ENCODE results near the gene SRRM5. TPM values are rescaled to one million over a fixed set of nuclear protein-coding genes. Genes with fewer than 3 reads are reported as not detected.
"Not testable (repeated sequence)": the region's sequence is repeated elsewhere in the genome, so short reads cannot be mapped to it uniquely, and the experiment has no call there.

SRRM5 gene
- polyA plus RNA-seq, 1 of the 3 experiments (the other 2 are of a cell fraction) = 0.15 TPM

- DNase-seq = no peak
- CTCF ChIA-PET = interaction anchor here (0.7 to 1.9 kb wide), 5 partner anchors 16 to 175 kb away, joined by 3 to 5 read pairs (median 3); no protein-coding TSS in a partner anchor
- H3K4me3 ChIP-seq (ENCODE audit: low read depth in 2 of 2, low read length in 1 of 2) = no peak overlapping the region
- no peak overlapping the region for H3K9ac ChIP-seq
- H2AFZ ChIP-seq (ENCODE audit: low read depth) = no peak overlapping the region
- H3K79me2 ChIP-seq (ENCODE audit: insufficient read depth) = peaks cover 55% of the 10 kb centered on the region
- POLR2A ChIA-PET = no interaction called here
- TF ChIP-seq FOSL2 (IDR thresholded peaks at IDR 0.05; ENCODE audit: borderline replicate concordance, low read depth) (no peak), PBX3 (IDR thresholded peaks at IDR 0.05) (no peak), ZBTB33 (IDR thresholded peaks at IDR 0.05; ENCODE audit: borderline replicate concordance, low read depth) (no peak), TAF1 (IDR thresholded peaks at IDR 0.05; ENCODE audit: borderline replicate concordance, low read depth, low read length) (no peak), CTCF (IDR thresholded peaks at IDR 0.05) (no peak), CHD2 (IDR thresholded peaks at IDR 0.05; ENCODE audit: low read length, partially characterized antibody) (no peak), REST (IDR thresholded peaks at IDR 0.05; ENCODE audit: low read depth, low read length) (no peak)
- H3K27me3 ChIP-seq (ENCODE audit: insufficient read depth) = no peaks in the 10 kb centered on the region
- no peaks in the 10 kb centered on the region for H3K9me2 ChIP-seq
- peaks cover 0 to 15% of the 10 kb centered on the region in 2 experiments; a peak in 1 of 4 replicates for H3K4me1 ChIP-seq (ENCODE audit: control insufficient read depth in 1 of 2, insufficient read depth in 2 of 2, low read depth in 1 of 2, low read length in 1 of 2)
- no peaks in the 10 kb centered on the region for H3K9me3 ChIP-seq
- H3K4me2 ChIP-seq = no peak overlapping the region
- H3K27ac ChIP-seq (ENCODE audit: low read depth in 2 of 2, low read length in 1 of 2) = no peak overlapping the region
- H4K20me1 ChIP-seq (ENCODE audit: insufficient read depth) = no peaks in the 10 kb centered on the region
- peaks cover 30% of the 10 kb centered on the region for H3F3A ChIP-seq (replicated peaks; ENCODE audit: insufficient read depth)
- H3K36me3 ChIP-seq (replicated peaks in 1 of 2; ENCODE audit: control insufficient read depth in 1 of 2, insufficient read depth in 2 of 2, low read length in 1 of 2) = peaks cover 11 to 29% of the 10 kb centered on the region in 2 experiments
- 97% methylated on average over 4 of the region's 4 CpGs for WGBS (ENCODE audit: low lambda C conversion rate)
These were observed 12.1 kb upstream of the SRRM5 start for GRCh38 chr19:43599635-43600295.

- H3K4me1 ChIP-seq (ENCODE audit: control insufficient read depth in 1 of 2, insufficient read depth in 2 of 2, low read depth in 1 of 2, low read length in 1 of 2) = peaks cover 0 to 13% of the 10 kb centered on the region in 2 experiments; a peak in 1 of 4 replicates
- CTCF ChIA-PET = interaction anchor here (0.9 to 1.9 kb wide), 4 partner anchors 15 to 145 kb away, joined by 3 to 5 read pairs (median 4); no protein-coding TSS in a partner anchor
- H3K4me2 ChIP-seq; H3K9me2 ChIP-seq; POLR2A ChIA-PET; DNase-seq; H3K4me3 ChIP-seq (ENCODE audit: low read depth in 2 of 2, low read length in 1 of 2); H3K27me3 ChIP-seq (ENCODE audit: insufficient read depth); H3K9ac ChIP-seq; H4K20me1 ChIP-seq (ENCODE audit: insufficient read depth); H2AFZ ChIP-seq (ENCODE audit: low read depth); H3K27ac ChIP-seq (ENCODE audit: low read depth in 2 of 2, low read length in 1 of 2); H3K9me3 ChIP-seq: not testable (repeated sequence)
- H3F3A ChIP-seq (replicated peaks; ENCODE audit: insufficient read depth) = peaks cover 29% of the 10 kb centered on the region
- H3K79me2 ChIP-seq (ENCODE audit: insufficient read depth) = peaks cover 49% of the 10 kb centered on the region
- 86% methylated on average over 5 of the region's 5 CpGs for WGBS (ENCODE audit: low lambda C conversion rate)
- peaks cover 11 to 29% of the 10 kb centered on the region in 2 experiments for H3K36me3 ChIP-seq (replicated peaks in 1 of 2; ENCODE audit: control insufficient read depth in 1 of 2, insufficient read depth in 2 of 2, low read length in 1 of 2)
These were observed 11.6 kb upstream of the SRRM5 start for GRCh38 chr19:43600326-43600725.
